GM19351 (cell line): ENCODE measurements around the gene SLC27A3.
"Not testable (repeated sequence)": the region's sequence is repeated elsewhere in the genome, so short reads cannot be mapped to it uniquely, and the experiment has no call there.

ENCODE experiments used
- ATAC-seq: cut with Tn5 transposase; IDR thresholded peaks from one replicate; pipeline ENCODE4 v1.9.1; 2021; ENCODE audit warnings: mild to moderate bottlenecking, moderate library complexity; ENCODE audit not compliant: unreplicated experiment

The SLC27A3 gene

DNA sequence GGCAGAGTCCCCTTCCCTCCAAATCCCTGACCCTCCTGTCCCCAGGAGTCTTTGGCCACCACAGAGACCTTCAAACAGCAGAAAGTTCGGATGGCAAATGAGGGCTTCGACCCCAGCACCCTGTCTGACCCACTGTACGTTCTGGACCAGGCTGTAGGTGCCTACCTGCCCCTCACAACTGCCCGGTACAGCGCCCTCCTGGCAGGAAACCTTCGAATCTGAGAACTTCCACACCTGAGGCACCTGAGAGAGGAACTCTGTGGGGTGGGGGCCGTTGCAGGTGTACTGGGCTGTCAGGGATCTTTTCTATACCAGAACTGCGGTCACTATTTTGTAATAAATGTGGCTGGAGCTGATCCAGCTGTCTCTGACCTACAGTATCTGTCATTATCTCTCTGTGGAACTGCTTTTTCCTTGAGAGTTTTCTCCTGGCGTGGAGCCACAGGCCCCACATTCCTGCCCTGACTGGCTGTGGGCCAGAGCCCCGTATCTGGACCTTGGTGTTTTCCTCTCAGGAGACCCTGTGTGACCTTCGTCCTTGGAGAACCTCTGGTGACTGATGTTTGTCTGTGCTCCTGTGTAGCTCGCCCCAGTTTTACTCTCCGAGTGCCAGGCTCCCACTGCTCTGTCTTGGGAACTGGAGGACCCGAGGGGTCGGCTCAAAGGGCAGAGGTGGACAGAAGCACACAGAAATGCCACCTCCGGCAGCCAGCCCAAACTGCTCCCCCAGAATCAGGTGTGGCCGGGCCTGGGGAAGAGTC is 4.8 kb downstream of the SLC27A3 start:
- no peak for ATAC-seq

DNA sequence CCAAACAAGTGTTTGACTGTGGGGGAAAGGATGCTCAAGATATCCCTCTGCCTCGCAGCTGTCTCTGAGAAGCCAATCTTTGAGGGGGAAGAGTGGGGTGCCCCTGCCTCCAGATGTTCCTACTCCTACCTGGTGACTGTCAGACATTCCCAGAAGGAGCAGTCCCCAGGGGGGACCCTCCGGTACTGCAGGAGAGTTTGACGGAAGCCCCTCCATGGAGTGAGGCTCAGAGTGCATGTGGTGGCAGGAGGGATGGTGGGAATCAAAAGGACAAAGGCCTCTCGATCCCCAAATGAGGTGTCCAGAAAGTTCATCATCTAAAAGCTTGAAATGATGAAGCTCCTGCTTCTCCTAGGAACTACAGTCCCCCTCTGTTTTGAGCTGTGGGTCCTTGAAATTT is 5.3 kb downstream of the SLC27A3 start:
- ATAC-seq = no peak

DNA sequence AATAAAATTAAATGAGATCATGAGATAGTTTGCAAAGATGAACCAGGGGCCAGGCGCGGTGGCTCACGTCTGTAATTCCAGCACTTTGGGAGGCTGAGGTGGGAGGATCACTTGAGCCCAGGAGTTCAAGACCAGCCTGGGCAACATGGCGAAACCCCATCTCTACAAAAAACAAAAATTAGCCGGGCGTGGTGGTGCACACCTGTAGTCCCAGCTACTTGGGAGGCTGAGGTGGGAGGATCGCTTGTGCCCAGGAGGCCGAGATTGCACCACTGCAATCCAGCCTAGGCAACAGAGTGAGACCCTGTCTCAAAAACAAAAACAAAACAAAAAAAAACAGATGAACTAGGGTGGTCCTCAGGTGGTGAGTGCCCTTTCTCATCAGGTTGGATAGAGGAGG is 7.4 kb downstream of the SLC27A3 start:
- ATAC-seq = not testable (repeated sequence)

DNA sequence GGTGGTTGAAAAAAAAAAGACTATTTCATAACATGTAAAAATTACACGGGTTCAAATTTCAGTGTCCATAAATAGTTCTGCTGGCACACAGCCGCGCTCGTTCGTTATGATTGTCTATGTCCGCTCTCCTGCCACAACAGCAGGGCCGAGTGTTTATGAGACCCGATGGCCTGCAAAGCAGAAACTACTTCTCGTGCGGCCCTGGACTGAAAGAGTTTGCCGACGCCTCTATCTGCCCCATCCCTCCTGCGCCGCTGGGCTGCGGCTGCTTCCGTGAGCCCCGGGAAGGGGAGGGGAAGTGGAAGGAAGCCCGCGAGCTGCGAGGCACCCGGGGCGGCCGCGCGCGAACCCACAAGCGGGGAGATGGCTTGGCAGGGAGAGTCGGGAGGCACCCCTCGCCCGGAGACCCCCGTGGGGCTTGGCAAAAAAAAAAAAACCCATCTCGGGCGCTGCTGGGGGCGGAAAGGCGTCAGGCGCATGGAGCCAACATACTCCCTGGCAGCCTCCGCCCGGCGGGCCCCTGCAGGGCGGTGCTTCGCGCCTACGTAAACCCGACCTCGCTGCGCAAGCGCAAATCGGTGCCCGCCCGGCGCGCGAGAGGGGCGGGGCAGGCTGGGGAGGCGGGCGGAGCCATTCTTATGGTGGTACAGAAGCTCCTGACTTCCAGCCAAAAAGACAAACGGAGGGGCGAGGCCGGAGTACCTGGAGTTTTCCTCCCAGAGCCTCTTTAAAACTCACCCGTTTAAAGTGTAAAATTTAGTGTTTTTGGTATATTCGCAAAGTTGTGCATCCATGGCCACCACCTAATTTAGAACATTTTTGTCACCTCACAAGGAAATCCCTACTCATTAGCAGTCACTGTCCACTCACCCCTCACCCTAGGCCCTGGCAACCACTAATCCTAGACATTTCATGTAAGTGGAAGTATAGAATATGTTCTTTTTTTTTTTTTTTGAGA is 8.3 kb downstream of the SLC27A3 start:
- peak; percentile 83 for ATAC-seq

DNA sequence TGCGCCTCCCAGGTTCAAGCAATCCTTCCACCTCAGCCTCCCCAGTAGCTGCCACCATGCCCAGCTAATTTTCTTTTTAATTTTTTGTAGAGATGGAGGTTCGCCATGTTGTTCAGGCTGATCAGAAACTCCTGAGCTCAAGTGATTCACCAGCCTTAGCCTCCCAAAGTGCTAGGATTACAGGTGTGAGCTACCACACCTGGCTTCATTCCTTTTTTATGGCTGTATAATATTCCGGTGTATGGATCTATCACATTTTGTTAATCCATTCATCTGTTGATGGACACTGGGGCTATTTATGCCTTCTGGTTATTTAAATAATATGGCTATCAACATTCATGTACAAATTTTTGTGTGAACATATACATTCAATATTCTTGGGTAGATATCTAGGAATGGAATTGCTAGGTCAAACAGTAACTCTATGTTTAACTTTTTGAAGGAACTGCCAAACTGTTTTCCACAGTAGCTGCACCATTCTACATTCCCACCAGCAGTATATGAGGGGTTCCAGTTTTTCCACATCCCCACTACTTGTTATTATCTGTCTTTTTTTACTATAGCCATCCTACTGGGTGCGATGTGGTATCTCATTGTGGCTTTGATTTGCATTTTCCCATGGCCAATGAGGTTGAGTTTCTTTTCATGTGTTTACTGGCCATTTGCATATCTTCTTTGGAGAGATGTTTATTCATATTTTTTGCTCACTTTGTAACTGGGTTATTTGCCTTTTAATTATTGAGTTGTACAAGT is 11.0 kb downstream of the SLC27A3 start:
- no peak for ATAC-seq

DNA sequence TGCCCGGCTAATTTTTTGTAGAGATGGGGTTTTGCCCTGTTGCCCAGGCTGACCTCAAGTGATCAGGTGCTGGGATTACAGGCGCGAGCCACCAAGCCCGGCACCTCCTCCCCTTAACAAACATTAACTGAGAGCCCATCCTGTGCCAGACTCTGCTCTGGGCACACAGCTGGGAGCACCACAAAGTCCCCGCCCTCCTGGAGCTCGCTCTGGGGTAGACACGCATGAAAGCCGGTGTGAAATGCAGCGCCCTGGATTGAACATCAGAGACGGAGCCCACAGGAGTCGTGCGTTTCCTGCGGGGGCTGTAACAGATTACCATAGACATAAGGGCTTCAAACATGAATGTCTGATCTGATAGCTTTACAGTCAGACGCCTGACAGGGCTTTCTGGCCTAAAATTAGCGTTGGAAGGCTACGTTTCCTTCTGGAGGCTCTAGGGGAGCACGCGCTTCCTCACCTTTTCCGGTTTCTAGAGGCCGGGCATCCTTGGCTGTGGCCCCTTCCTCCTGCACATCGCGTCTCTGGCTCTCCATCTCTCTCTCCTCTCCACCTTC is 14.3 kb downstream of the SLC27A3 start:
- ATAC-seq = no peak

DNA sequence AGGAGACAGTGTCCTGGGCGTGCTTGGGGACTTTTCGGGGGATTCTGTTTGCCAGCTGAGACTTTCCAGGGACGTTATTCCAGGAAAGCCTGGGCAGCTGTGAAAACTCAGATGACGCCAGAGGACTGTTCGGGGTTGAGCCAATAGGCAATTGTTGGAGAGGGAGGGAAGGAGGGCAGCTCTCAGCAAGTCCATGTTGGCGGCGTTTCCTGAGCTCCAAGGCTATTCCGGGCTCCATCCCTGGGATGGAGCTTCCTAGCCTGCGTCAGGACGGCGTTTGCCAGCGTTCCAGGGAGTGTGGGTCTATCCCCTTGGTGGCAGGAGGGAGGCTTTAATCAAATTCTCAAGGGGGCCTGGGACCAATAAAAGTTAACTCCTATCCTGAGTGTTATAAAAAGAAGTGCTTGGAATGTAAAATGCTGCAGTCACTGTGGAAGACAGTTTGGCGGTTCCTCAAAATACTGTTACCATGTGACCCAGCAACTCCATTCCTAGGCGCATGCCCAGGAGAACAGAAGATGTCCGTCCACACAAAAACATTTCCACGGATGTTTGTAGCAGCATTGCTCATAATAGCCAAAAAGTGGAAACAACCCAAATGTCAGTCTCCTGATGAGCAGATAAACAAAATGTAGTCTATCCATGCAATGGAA is 15.2 kb downstream of the SLC27A3 start:
- ATAC-seq = no peak

DNA sequence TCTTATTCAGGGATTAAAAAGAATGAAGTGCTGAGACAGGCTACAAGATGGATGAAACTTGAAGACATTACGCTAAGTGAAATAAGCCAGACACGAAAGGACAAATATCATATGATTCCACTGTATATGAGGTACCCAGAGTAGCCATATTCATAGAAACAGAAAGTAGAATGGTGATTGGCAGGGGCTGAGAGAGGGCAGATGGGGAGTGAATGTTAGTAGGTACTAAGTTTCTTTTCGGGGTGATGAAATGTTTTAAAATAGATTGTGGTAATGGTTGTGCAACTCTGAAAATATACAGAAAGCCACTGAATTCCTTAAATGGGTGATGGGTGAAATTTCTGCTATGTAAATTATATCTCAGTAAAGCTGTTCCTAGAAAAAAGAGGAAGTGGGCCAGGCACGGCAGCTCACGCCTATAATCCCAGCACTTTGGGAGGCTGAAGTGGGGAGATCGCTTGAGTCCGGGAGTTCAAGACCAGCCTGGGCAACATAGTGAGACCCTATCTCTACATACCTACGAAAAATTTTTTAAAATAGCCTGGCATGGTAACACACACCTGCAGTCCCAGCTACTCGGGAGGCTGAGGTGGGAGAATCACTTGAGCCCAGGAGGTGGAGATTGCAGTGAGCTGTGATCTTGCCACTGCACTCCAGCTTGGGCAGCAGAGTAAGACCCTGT is 15.9 kb downstream of the SLC27A3 start:
- peak; percentile 96 for ATAC-seq

DNA sequence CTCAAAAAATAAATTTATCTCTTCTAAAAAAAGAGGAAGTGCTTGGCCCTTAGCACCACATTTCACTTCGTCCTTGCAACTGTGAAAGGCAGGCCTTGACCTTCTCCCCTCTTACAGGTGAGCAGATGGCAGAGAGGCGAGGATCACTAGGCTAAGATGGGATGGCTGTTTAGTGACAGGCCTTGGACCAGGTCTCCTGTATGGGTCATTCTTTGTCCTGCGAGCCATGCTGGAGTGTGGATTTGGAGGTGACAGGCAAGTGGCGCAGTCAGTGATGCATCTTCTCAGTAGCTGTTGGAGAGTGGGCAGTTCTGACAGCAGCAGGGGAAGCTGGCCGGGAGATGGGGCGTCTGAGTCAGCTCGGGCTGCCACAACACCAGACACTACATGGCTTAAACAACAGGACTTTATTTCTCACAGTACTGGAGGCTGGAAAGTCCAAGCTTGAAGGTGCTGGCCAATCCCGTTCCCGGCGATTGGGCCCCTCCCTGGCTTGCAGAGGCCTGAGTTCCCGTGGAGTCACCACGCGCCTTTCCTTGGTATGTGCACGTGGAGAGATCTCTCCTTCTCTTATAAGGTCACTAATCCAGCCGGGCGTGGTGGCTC is 16.5 kb downstream of the SLC27A3 start:
- ATAC-seq = peak; percentile 24

DNA sequence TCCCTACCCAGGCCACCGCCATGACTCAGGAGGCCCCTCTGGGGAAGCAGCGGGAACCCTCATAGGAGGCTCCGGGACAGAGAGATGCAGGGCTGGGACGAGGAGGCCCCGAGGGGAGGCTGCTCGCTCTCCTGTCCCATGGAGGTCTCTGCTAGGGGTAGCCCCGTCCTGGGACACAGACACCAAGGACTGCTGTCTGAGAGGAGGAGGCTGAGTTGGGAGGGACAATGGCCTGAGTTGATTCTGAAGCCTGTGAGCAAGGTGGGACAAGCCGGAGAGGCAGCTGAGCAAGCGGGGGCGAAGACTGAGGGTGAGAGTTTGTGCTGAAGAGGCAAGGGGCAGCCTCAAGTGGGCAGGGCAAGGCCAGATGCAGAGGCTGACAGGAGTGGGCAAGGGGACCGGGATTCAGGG is 17.4 kb downstream of the SLC27A3 start:
- ATAC-seq = no peak

DNA sequence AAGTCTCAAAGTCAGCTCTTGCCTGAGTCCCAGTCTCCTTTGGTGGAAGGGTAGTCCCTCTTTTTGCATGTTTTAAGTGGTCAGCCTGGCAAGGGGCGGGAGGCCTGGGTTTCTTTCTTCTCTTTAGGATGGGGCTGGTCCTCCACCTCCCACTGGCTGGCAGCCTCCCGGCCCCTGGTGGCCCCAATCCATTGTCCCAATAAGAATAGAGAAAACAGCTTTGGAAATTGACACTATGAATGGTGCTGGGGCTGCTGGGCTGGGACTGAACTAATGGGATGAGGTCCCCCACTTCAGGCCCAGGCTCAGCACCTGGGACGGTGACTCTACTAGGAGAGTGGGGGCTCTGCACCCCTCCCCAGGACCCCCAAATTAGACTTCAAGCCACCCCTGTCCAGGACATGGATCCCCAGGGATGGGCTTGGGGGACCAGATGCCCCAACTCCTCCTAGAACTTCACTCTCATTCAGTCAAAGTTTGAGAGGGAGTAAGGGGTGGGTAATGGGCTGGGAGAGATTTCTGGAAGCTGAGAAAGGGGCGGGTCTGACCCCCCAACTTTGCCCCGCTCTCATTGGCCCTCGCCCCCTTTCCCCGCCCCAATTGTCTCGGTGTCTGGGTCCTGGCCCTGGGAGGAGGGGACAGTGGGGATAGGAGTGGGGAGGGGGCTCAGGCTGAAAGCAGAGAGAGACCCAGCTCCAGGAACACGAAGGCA is 18.2 kb downstream of the SLC27A3 start:
- no peak for ATAC-seq

DNA sequence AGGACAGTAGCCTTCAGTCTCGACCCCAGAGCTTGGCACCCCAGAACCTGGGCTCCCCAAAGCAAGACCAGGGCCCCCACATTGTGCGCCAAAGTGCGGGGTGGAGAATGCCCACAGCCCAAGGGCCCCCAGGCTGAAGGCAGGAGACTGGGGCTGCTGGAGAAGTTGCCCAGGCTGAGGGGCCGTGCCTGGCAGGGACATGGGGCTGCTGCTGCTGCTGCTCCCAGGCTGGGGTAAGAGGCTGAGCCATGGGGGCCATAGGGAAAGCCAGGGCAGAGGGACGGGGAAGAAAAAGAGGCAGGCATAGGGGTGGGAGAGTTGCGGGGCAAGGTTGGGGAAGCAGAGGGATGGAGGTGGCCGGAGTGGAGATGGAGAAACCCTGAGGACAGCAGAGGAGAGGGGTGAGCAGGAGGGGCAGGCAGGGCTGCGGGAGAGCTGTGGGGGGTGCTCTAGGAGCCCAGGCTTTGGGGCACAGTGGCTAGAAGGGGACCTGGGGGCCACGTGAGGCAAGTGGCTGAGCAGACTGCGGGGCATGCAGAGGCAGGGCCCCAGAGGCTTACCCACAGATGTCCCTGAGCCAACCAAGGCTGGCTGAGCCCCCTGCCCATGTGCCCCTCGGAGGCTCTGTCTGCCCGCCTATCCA is 18.9 kb downstream of the SLC27A3 start:
- no peak for ATAC-seq

DNA sequence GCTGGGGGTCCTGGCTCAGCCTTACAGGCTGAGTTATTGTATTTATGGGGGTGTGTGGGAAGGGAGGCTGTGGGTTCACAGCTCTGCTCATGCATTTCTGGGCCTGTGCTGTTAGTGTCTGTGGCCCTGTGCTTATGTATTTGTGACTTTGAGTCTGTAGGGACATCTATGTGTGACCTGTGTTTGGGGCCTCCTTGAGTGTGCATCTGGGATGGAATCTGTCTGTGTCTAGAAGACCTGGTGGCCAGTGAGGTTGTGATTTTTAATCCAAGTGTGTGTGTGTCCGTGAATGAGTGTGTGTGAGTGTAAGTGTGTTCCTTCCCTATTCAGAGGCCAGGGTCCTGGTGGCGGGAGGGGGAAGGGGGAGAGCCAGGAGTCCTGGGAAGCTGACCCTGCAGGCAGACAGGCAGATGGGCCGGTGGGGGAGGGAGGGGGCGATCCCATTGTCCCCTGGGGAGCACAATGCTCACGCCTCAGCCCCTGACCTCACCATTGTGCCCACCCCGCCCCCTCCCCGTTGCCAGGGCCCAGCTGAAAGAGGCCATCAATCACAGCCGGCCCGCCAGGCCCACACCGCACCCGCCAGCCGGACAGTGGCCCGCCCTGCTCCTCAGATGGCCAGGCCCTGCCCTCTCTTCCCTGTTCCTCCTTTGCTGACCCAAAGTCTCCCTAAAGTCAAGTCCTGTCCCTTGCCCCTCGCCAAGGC is 19.6 kb downstream of the SLC27A3 start:
- ATAC-seq = no peak

DNA sequence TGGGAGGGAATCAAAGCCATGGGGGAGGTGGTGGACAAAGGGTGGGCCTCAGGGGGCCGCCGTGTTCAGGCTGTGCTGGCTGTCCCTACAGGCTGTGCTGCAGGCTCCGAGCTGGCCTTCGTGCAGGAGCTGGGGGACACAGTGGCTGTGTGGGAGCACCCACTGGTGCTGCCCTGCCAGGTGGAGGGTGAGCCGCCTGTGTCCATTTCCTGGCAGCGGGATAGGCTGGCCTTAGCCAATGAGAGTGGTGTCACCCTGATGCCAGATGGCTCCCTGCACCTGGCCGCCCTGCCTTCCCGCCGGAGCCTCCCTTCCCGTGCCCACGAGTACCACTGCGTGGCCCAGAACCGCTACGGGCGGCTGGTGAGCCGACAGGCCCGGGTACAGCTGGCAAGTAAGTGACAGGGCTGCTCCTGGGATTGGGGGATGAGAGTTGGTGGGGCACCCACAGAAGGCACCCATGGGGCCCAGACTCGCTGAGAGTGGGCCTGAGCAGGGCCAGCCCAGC is 20.2 kb downstream of the SLC27A3 start:
- no peak for ATAC-seq

DNA sequence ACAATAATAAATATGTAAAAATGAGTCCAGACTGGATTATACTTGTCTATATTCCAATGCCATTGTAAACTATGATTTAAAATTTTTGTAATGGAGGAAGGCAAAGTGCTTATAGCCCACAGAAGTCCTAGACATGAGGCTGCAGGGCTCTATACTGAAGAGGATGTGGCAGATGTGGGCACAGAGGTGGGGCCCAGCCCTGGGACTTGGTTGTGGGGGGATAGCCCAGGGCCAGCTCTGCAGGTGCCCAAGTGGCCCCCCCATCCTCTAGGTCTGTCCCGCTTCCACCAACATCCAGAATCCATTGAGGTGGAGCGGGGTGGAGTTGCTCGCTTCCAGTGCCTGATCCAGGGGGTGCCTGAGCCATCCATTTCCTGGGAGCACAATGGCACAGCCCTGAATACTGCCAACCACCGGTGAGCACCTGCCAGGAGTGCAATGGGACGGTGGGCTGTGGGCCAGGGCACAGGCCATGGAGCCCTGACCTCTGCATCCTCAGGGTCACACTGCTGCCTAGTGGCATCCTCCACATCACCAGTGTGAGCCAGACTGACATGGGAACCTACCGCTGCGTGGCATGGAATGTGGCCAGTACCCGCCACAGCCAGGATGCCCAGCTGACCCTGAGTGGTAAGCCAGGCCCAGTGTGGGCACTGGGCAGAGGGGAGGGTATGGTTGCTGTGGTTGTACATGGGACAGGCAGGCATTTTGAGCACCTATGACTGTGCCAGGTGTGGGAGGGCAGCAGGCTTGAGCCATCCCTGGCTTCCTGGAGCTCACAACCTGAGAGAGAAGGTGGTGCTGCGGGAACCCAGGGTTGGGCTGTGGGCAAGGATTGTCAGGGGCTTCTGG is 21.0 kb downstream of the SLC27A3 start:
- no peak for ATAC-seq

DNA sequence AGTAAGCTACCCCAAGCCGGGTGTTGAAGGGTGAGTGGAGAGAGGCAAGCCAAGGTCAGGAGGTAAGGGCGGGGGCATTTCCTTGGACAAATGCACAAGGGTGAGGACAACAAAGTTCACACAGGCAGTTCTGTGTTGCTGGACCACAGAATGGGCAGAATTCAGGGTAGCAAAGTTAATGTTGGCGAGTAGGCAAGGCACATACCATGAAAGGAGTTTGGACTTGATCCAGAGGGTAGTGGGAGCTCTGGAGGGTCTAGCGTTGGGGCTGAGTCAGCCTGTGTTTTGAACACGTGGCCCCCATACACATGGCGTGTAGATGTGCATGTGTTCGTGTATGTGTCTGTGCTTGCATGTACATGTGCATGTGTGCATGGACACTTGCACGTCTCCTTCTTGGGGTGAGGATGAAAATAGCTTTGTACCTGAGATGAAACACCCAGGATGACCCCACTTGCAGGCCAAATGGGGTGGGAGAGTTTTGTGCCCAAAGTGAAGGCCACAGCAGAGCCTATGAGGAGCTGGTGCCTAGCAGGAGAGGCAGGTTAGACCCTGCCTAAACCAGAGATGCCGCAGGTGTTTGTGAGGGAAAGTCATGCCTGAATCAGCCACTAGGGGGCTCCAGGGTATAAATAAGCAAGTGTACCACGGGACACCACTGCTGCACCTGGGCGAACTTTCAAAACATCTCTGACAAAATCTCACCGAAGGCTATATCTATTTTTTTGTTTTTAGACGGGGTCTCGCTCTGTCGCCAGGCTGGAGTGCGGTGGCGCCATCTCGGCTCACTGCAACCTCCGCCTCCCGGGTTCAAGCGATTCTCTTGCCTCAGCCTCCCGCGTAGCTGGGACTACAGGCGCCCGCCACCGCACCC is 21.8 kb downstream of the SLC27A3 start:
- ATAC-seq = peak; percentile 49
